Measurements from ENCODE around the gene ANXA3.

- TF ChIP-seq, protein P1, sequence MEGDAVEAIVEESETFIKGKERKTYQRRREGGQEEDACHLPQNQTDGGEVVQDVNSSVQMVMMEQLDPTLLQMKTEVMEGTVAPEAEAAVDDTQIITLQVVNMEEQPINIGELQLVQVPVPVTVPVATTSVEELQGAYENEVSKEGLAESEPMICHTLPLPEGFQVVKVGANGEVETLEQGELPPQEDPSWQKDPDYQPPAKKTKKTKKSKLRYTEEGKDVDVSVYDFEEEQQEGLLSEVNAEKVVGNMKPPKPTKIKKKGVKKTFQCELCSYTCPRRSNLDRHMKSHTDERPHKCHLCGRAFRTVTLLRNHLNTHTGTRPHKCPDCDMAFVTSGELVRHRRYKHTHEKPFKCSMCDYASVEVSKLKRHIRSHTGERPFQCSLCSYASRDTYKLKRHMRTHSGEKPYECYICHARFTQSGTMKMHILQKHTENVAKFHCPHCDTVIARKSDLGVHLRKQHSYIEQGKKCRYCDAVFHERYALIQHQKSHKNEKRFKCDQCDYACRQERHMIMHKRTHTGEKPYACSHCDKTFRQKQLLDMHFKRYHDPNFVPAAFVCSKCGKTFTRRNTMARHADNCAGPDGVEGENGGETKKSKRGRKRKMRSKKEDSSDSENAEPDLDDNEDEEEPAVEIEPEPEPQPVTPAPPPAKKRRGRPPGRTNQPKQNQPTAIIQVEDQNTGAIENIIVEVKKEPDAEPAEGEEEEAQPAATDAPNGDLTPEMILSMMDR (IDR thresholded peaks at IDR 0.05) = no peak
- TF ChIP-seq POLR2A (IDR thresholded peaks at IDR 0.05) = no peak
Measured at GRCh38 chr4:78602334-78602733, 50.8 kb downstream of the ANXA3 start.
